ENCODE measurements around the gene YY1AP1.
"Not testable (repeated sequence)": the region's sequence is repeated elsewhere in the genome, so short reads cannot be mapped to it uniquely, and the experiment has no call there.

The YY1AP1 gene

DNA sequence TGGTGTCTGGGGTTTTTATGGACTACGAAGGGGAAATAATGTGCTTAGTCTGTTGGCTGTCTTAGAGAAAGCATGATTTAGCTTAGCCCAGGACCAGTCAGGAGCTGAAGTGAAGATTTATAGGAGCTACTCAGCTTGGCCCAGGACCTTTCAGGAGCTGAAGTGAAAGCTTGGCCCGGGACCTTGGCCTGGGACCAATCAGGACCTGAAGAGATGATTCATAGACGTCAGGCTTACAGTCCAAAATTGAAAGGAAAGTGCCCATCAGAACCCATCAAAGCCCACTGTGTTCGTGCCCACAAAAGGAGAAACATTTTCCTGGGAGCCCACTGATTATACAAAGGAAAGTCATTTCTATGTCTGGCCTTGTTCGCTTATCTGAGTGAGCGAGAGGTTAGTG, 42.9 kb downstream of the YY1AP1 start:
- no peak for DNase-seq

DNA sequence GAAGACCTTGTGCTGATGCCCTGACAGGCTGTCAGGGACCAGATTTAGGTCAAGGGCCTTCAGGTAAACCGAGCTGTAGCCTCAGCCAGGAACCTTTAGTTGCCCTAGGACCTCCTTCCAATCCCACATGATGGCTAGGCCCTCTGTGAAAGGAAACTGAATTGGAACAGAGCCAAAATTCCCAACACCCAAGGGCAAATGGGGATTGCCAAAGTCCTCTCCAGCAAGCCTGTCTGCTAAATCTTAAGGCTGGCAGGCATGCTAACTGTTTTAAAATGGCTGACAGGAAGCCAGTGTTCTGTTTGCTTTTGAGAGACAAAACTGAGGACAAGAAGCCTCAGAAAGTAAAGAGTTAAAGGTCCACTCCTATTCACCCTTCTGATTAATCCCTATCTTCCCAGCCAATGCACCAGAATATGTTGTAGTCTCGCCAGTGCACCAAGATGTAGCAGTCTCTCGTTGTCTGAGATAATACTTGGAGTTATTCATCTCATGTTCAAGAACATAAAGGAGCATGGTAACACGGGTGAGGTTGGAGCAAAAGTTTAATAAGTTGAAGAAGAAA, 43.5 kb downstream of the YY1AP1 start:
- DNase-seq = no peak

DNA sequence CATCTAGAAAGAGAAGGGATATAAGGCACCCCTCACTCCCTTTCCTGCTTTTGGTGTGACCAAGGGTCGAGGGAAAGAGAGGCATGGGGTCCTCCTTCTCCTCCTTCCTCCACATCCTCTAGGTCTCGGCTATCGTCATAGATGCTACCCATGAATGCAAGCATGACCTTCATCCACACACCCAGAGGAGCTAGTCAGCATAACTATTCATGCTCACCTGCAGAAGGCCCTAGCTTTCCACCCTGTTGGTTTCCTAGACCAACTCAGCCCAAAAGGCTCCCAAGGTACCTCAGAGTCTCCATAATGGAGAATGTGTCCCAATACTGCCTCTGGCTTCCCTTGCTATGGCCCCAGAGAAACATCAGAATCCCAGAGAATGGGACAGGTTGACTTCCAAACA, 45.3 kb downstream of the YY1AP1 start:
- no peak for DNase-seq

GRCh38 chr1:155642559-155643180, 45.9 kb downstream of the YY1AP1 start:
- DNase-seq = not testable (repeated sequence)

DNA sequence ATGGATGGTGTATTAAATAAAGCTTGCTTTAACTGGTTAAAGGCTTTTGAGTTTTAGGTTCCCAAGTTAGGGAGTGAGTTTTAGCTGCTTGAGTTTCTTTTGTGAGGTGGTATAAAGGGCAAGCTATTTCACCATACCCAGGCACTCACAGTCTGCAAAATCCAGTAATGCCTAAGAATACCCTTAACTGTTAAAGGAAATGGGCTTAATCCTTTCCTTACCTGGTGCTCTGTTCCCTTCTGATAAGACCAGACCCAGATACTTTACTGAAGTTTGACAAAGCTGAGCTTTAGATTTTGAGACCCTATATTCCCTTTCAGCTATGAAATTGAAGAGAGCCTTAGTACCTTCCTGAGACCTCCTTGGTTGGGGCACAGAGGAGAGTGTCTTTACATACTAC, 48.2 kb downstream of the YY1AP1 start:
- no peak for DNase-seq

DNA sequence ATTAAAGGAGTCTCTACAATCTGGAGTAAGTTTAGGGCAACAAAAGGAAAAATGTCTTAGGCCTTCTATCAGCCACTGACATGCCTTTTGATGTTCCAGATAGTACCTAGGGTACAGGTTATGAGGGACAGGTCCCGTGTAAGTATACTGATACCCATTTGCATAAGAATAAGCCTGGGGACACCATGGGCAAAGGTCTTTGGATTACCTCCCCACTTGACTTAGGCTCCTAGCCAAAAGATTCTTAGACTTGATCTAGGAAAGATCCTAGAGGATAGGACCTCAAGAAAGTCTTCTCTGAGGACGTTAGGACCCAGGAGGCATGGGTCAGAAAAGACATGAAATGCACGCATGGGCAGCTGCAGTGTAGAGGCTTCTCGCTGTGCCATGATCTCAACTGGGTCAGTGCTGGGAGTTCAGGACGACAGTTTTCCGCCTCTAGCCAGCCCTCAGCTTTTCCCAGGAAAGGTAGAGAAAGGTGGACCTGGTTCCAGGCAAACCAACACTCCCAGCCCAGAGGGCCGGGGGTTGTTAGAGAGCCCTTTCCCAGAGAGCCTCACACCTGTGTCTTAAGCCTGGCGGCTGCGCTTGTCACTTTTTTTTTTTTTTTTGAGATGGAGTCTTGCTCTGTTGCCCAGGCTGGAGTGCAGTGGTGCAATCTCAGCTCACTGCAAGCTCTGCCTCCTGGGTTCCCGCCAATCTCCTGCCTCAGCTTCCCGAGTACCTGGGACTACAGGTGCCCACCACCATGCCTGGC, 52.0 kb downstream of the YY1AP1 start:
- no peak for DNase-seq

- DNase-seq = not testable (repeated sequence)
Measured at GRCh38 chr1:155626428-155626827, 62.1 kb downstream of the YY1AP1 start.

GRCh38 chr1:155623357-155623756, 65.2 kb downstream of the YY1AP1 start:
- DNase-seq = no peak

- no peak for DNase-seq
Measured at GRCh38 chr1:155622191-155622590, 66.4 kb downstream of the YY1AP1 start.

DNA sequence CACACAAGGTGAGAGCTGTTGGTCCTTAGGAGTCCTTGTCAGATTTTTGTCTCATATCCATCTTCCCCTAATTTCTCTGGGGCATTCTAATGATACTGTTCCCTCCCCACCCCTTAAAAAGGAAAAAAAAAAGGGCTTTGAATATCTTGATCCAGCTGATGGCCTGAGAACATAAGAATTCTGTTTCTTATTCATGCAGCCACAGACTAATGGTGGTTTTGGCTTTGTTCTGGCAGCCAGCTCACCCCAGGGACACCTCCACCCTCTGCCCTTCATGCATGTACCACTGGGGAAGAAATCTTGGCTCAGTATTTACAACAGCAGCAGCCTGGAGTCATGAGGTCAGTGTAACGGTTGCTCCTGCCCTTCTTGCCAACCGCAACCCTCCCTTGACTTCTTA, 75.3 kb downstream of the YY1AP1 start:
- not testable (repeated sequence) for DNase-seq

GRCh38 chr1:155610257-155610647, 78.3 kb downstream of the YY1AP1 start:
- not testable (repeated sequence) for DNase-seq

DNA sequence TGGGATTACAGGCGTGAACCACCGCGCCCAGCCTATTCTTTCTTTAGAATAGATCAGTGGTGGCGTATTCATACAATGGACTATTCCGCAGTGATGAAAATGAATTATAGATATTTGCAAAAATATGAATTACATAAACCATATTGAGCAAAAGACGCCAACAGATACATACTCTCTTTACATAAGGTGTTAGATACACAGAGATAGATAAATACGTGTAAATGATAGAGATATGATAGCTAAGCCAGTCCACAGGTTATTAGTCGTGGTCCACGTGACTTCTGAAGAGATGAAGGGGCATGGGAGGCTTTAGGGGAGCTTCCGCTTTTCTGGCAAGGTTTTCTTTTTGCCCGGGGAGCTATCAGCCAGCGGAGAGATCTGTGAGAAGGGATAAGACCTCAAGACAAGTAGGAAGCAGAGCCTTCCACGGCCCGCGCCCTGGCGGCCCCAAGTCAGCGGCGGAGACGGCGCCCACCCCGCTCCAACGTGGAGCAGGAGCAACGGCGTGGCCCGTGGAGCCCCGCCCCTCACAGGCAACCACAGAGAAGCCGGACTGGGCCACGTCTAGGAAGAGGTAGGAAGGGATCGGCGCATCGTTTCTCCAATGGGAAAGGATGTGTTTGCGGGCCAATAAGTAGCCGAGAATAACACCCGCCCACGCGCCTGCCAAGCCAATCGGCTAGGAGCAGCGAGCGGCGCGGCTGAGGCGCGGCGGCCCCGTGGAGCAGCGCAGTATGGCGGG, 78.9 kb downstream of the YY1AP1 start, which contains the start of gene MSTO1:
TSS of gene MSTO1 (plus strand) at position 704 of the 742 bp plus-strand sequence. CDS start at position 735, 31 bp downstream.
- DNase-seq = peak; percentile 94
